Measurements from ENCODE around the gene UROC1. TPM values are rescaled to one million over a fixed set of nuclear protein-coding genes. Genes with fewer than 3 reads are reported as not detected.

UROC1 gene
- total RNA-seq, 1 donor = not detected

Small RNA genes lying within 50 kb of the gene (small RNA-seq; reads per million reads assigned to genes)
- gene RNA5SP138 = not detected

Other genes starting within 250 kb of the UROC1 start
- gene KLF15, start 160.4 kb downstream of the UROC1 start, total RNA-seq (ENCODE audit: low replicate concordance) = 1.5 and 3.2 TPM in 2 replicates
- not detected in 2 replicates for gene CFAP100, start 122.9 kb downstream of the UROC1 start, total RNA-seq (ENCODE audit: low replicate concordance)
- gene ZXDC, start 41.9 kb downstream of the UROC1 start, total RNA-seq (ENCODE audit: low replicate concordance) = 9.2 and 26.7 TPM in 2 replicates
- 0.09 TPM in 1 of 2 replicates, not detected in the other for gene CHST13, start 6.4 kb upstream of the UROC1 start, total RNA-seq (ENCODE audit: low replicate concordance)
- not detected in 2 replicates for gene C3orf22, start 41.2 kb upstream of the UROC1 start, total RNA-seq (ENCODE audit: low replicate concordance)
- gene TXNRD3, start 137.4 kb upstream of the UROC1 start, total RNA-seq (ENCODE audit: low replicate concordance) = 13.2 and 27.9 TPM in 2 replicates
- 10.8 and 13.4 TPM in 2 replicates for gene CHCHD6, start 186.5 kb upstream of the UROC1 start, total RNA-seq (ENCODE audit: low replicate concordance)